Measurements from ENCODE around the gene RAET1G. TPM values are rescaled to one million over a fixed set of nuclear protein-coding genes. Genes with fewer than 3 reads are reported as not detected.
"Not testable (repeated sequence)": the region's sequence is repeated elsewhere in the genome, so short reads cannot be mapped to it uniquely, and the experiment has no call there.

The RAET1G gene
- total and polyA plus RNA-seq, 4 donors = 0.64 to 0.99 TPM; not detected in 2

DNA sequence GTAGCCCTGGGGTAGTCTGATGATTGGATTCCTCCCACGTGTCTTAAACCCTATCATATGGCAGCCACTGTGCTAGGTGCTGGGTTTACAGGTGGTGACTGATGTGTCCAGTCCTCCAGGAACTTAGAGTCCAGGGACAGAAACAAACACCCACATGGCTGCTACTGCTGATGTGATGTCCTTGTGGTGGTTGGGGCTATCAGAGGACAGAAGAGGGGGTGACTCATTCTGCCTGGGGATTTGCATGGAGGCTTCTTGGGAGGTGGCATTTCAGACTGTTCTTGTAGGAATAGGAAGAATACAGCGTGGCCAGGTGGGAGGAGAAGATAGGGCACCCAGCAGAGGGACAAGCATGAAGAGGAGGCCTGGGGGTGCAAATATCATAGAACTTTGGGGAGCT lies 9.8 kb downstream of the RAET1G start:
- ATAC-seq (ENCODE audit: low FRiP score) (no peak), DNase-seq (no peak)
- no peaks in the 10 kb centered on the region for H3K36me3 ChIP-seq (ENCODE audit: control insufficient read depth in 1 of 2, insufficient read depth in 2 of 2, low read length in 1 of 2)
- WGBS, 2 donors = 86 to 88% methylated on average over 2 of the region's 2 CpGs
- H3K9me3 ChIP-seq (ENCODE audit: control insufficient read depth, low read length) = peaks cover 1% of the 10 kb centered on the region
- no peak overlapping the region for H3K27ac ChIP-seq (ENCODE audit: low read depth in 1 of 2, low read length in 2 of 2)
- no peaks in the 10 kb centered on the region for H3K27me3 ChIP-seq (ENCODE audit: control insufficient read depth in 1 of 2, insufficient read depth in 2 of 2, low read length in 1 of 2)
- H3K4me1 ChIP-seq (ENCODE audit: control insufficient read depth in 1 of 2, insufficient read depth in 2 of 2, low read length in 2 of 2) = no peaks in the 10 kb centered on the region
- intact Hi-C loops (cut with DNase I) = no loop called here
- H3K4me3 ChIP-seq (ENCODE audit: low read length in 2 of 2) = no peak overlapping the region

DNA sequence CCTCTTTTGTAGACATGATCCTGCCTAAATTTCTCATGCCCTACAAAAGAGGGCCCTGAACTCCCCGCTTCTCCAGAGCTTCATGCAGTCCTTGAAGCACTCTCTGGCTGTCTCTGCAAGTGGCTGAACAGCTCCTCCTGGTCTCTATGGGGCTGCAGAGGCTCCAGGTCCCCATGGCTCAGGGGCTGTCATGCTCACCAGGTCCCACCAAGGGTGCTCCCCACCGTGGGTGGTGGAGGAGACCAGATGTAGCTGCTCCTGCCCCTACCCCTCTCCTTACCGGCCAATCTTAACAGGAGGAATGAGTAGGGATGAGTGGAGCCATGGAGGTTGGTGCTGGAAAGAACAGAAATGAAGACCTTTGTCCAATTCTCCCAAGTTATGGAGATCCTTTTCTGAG lies 10.2 kb downstream of the RAET1G start:
- H3K36me3 ChIP-seq (ENCODE audit: control insufficient read depth in 1 of 2, insufficient read depth in 2 of 2, low read length in 1 of 2); H3K27ac ChIP-seq (ENCODE audit: low read depth in 1 of 2, low read length in 2 of 2); H3K4me3 ChIP-seq (ENCODE audit: low read length in 2 of 2); H3K9me3 ChIP-seq (ENCODE audit: control insufficient read depth, low read length); H3K4me1 ChIP-seq (ENCODE audit: control insufficient read depth in 1 of 2, insufficient read depth in 2 of 2, low read length in 2 of 2); H3K27me3 ChIP-seq (ENCODE audit: control insufficient read depth in 1 of 2, insufficient read depth in 2 of 2, low read length in 1 of 2); ATAC-seq (ENCODE audit: low FRiP score); intact Hi-C loops (cut with DNase I): not testable (repeated sequence)
- 78 to 90% methylated on average over 3 of the region's 3 CpGs for WGBS, 2 donors
- DNase-seq = peak; percentile 29 to 34

DNA sequence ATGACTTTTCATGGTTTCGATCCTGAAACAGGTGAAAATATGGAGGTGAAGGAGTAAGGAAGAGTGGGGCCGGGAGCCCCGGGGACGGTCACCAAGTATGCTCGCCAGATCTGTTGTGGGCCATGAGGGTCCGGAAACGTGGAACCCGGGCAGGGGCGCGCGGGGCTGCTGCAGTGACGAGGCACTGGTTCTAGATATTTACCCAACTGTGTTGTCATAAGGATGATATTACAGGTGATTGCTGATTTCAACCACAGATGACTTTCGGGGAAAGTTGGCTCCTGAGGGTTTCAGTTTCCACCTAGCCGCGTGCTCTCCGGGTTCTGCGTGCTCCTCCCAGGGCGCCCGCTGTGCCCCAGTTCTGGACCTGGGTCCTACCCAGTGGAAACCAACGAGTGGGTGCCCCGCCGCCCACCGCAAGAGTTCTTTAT lies 12.2 kb downstream of the RAET1G start:
- no peaks in the 10 kb centered on the region for H3K36me3 ChIP-seq (ENCODE audit: control insufficient read depth in 1 of 2, insufficient read depth in 2 of 2, low read length in 1 of 2)
- H3K27me3 ChIP-seq (ENCODE audit: control insufficient read depth in 1 of 2, insufficient read depth in 2 of 2, low read length in 1 of 2) = no peaks in the 10 kb centered on the region
- no peak overlapping the region for H3K27ac ChIP-seq (ENCODE audit: low read depth in 1 of 2, low read length in 2 of 2)
- intact Hi-C loops (cut with DNase I) = no loop called here
- H3K4me1 ChIP-seq (ENCODE audit: control insufficient read depth in 1 of 2, insufficient read depth in 2 of 2, low read length in 2 of 2) = no peaks in the 10 kb centered on the region
- WGBS, 2 donors = 96% methylated on average over 23 of the region's 23 CpGs
- peak; percentile 33 to 67 for DNase-seq
- peaks cover 1% of the 10 kb centered on the region for H3K9me3 ChIP-seq (ENCODE audit: control insufficient read depth, low read length)
- no peak for ATAC-seq (ENCODE audit: low FRiP score)
- H3K4me3 ChIP-seq (ENCODE audit: low read length in 2 of 2) = no peak overlapping the region

DNA sequence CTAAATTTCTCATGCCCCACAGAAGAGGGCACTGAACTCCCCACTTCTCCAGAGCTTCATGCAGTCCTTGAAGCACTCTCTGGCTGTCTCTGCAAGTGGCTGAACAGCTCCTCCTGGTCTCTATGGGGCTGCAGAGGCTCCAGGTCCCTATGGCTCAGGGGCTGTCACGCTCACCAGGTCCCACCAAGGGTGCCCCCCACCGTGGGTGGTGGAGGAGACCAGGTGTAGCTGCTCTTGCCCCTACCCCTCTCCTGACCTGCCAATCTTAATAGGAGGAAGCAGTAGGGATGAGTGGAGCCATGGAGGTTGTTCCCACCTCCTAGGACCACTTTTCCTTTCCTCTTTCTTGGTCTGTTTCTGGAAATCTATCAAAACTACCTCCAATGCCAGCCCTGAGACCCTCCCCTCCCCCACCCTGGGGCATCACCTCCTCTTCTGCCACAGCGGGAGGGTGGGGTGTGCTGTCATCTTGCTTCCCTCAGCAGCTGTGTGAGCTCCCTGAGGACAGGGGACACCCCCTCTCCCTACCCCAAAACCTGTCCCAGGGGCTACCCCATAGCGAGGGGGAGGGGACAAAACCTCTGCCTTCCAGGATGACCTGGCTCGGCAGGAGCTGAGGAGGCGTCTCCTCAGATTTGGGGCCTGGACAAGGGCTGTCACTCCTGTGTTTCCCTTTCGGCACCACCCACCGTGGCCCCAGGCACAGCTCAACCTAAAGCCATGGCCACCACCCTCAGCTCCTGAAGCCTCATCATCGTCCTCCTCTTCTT lies 13.0 kb downstream of the RAET1G start:
- intact Hi-C loops (cut with DNase I) = no loop called here
- ATAC-seq (ENCODE audit: low FRiP score) = no peak
- 89 to 94% methylated on average over 9 of the region's 9 CpGs for WGBS, 2 donors
- Histone ChIP-seq H3K4me1 (ENCODE audit: control insufficient read depth in 1 of 2, insufficient read depth in 2 of 2, low read length in 2 of 2) (no peaks in the 10 kb centered on the region), H3K4me3 (ENCODE audit: low read length in 2 of 2) (no peak overlapping the region), H3K27me3 (ENCODE audit: control insufficient read depth in 1 of 2, insufficient read depth in 2 of 2, low read length in 1 of 2) (no peaks in the 10 kb centered on the region), H3K36me3 (ENCODE audit: control insufficient read depth in 1 of 2, insufficient read depth in 2 of 2, low read length in 1 of 2) (no peaks in the 10 kb centered on the region), H3K9me3 (ENCODE audit: control insufficient read depth, low read length) (peaks cover 1% of the 10 kb centered on the region), H3K27ac (ENCODE audit: low read depth in 1 of 2, low read length in 2 of 2) (no peak overlapping the region)
- DNase-seq = peak; percentile 32 to 44

DNA sequence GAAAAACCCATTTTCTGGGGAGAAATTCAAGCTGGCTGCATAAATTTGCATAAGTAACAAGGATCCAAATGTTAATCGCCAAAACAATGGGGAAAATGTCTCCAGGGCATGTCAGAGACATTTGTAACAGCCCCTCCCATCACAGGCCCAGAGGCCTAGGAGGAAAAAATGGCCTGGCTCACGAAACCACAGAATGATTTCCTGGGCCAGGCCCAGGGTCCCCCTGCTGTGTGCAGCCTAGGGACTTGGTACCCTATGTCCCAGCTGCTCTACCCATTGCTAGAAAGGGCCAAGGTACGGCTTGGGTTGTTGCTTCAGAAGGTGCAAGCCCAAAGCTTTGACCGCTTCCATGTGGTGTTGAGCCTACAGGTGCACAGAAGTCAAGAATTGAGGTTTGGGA lies 14.4 kb downstream of the RAET1G start:
- H3K27me3 ChIP-seq (ENCODE audit: control insufficient read depth in 1 of 2, insufficient read depth in 2 of 2, low read length in 1 of 2); H3K4me3 ChIP-seq (ENCODE audit: low read length in 2 of 2); ATAC-seq (ENCODE audit: low FRiP score); H3K36me3 ChIP-seq (ENCODE audit: control insufficient read depth in 1 of 2, insufficient read depth in 2 of 2, low read length in 1 of 2); H3K9me3 ChIP-seq (ENCODE audit: control insufficient read depth, low read length); intact Hi-C loops (cut with DNase I); H3K27ac ChIP-seq (ENCODE audit: low read depth in 1 of 2, low read length in 2 of 2); H3K4me1 ChIP-seq (ENCODE audit: control insufficient read depth in 1 of 2, insufficient read depth in 2 of 2, low read length in 2 of 2): not testable (repeated sequence)
- peak in 1 of 2 donors; percentile 30 for DNase-seq
- 83% methylated on average over 4 of the region's 4 CpGs for WGBS, 2 donors

DNA sequence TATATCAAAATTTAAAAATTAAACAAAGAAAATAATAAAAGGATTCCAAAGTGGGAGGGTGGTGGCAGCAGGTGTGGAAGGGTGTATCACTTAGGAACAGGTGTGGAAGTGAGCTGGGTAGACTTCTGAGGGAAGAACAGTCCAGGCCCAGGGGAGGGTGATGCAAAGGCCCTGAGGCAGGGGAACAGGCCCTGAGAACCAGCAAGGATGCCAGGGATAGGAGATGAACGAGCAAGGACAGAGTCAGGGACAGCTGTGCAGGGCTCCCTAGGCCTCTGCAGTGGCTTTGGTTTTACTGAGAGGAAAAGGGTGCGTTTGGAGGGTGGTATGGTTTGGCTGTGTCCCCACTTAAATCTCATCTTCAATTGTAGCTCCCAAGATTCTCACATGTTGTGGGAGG lies 15.6 kb downstream of the RAET1G start:
- no peaks in the 10 kb centered on the region for H3K27me3 ChIP-seq (ENCODE audit: control insufficient read depth in 1 of 2, insufficient read depth in 2 of 2, low read length in 1 of 2)
- H3K27ac ChIP-seq (ENCODE audit: low read depth in 1 of 2, low read length in 2 of 2) = no peak overlapping the region
- H3K36me3 ChIP-seq (ENCODE audit: control insufficient read depth in 1 of 2, insufficient read depth in 2 of 2, low read length in 1 of 2) = no peaks in the 10 kb centered on the region
- no peaks in the 10 kb centered on the region for H3K4me1 ChIP-seq (ENCODE audit: control insufficient read depth in 1 of 2, insufficient read depth in 2 of 2, low read length in 2 of 2)
- H3K4me3 ChIP-seq (ENCODE audit: low read length in 2 of 2) = no peak overlapping the region
- peaks cover 1% of the 10 kb centered on the region for H3K9me3 ChIP-seq (ENCODE audit: control insufficient read depth, low read length)
- intact Hi-C loops (cut with DNase I) = no loop called here
- DNase-seq (peak in 1 of 2 donors; percentile 19), ATAC-seq (ENCODE audit: low FRiP score) (no peak)
- WGBS, 2 donors = 98 to 100% methylated on average over 2 of the region's 2 CpGs

DNA sequence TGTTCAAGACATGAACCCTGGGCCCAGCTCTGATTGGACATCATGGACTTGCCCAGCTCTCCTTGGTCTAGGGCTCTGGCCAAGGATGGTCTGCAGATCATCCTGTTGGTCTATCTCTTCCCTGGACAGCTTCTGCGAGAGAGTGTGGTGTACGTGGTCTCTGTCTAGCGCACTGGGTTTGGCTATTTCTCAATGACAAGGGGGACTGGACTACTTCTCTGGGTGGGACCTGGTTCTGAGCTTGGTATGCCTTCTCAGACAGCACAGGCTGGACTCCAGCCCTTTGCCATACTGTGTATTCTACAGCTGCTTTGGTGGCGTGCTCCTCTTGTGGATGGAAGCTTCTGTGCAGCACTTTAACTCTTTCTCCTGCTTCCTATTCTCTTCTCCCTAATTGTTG lies 16.5 kb downstream of the RAET1G start:
- intact Hi-C loops (cut with DNase I) = no loop called here
- H3K9me3 ChIP-seq (ENCODE audit: control insufficient read depth, low read length) = peaks cover 1% of the 10 kb centered on the region
- H3K27me3 ChIP-seq (ENCODE audit: control insufficient read depth in 1 of 2, insufficient read depth in 2 of 2, low read length in 1 of 2) = no peaks in the 10 kb centered on the region
- H3K4me3 ChIP-seq (ENCODE audit: low read length in 2 of 2) = no peak overlapping the region
- H3K27ac ChIP-seq (ENCODE audit: low read depth in 1 of 2, low read length in 2 of 2) = no peak overlapping the region
- WGBS, 2 donors = 93 to 99% methylated on average over 4 of the region's 4 CpGs
- no peaks in the 10 kb centered on the region for H3K4me1 ChIP-seq (ENCODE audit: control insufficient read depth in 1 of 2, insufficient read depth in 2 of 2, low read length in 2 of 2)
- no peaks in the 10 kb centered on the region for H3K36me3 ChIP-seq (ENCODE audit: control insufficient read depth in 1 of 2, insufficient read depth in 2 of 2, low read length in 1 of 2)
- ATAC-seq (ENCODE audit: low FRiP score) (no peak), DNase-seq (no peak)

DNA sequence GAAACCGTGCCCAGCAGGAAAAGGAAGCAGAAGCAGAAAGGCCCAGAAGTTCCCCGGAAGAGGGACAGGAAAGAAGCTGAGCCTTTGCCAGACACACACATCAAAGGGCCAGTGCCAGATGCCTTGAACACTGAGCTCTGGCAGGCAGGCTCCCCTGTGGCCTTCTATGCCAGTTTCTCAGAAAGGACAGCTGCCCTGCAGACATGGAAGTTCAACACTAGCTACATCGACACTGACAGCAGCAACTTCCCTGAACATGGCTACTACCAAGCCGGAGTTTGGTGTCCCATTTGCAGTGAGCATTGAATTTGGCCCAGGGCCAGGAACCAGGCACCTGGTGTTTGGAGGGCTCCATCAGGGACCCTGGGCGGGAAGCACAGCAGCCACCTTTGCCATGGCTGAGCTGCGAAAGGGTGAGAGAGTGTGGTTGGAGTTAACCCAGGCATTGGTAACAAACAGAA lies 17.0 kb downstream of the RAET1G start:
- intact Hi-C loops (cut with DNase I) = no loop called here
- Histone ChIP-seq H3K36me3 (ENCODE audit: control insufficient read depth in 1 of 2, insufficient read depth in 2 of 2, low read length in 1 of 2) (no peaks in the 10 kb centered on the region), H3K4me1 (ENCODE audit: control insufficient read depth in 1 of 2, insufficient read depth in 2 of 2, low read length in 2 of 2) (no peaks in the 10 kb centered on the region), H3K4me3 (ENCODE audit: low read length in 2 of 2) (no peak overlapping the region), H3K9me3 (ENCODE audit: control insufficient read depth, low read length) (peaks cover 1% of the 10 kb centered on the region), H3K27ac (ENCODE audit: low read depth in 1 of 2, low read length in 2 of 2) (no peak overlapping the region), H3K27me3 (ENCODE audit: control insufficient read depth in 1 of 2, insufficient read depth in 2 of 2, low read length in 1 of 2) (no peaks in the 10 kb centered on the region)
- peak; percentile 38 to 61 for DNase-seq
- WGBS, 2 donors = 88% methylated on average over 6 of the region's 6 CpGs
- no peak for ATAC-seq (ENCODE audit: low FRiP score)

DNA sequence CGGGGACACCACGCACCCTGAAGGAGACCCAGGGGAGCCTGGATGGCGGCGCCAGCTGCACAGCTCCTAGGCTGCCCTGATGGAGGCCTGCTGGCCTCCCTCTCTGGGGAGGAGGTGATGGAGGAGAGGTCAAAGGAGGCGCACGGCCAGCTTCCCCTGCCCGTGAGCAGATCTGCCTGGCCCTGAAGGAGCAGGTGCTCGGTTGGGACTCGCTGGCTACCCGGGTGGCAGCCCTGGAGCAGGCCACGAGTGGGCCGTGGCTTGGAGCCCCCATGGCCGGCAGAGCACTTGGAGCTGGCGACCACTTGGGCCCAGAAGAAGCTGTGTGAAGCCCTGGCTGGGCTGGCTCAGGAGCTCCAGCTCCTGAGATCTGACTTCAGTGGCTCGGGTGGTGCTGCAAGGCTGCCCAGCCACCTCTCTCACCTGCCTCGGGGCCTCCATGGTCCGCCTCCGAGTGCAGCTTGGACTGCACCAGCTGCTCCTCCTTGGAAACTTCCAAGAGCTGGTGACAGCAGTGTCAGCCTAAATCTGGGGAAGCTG lies 17.5 kb downstream of the RAET1G start:
- peak; percentile 19 for ATAC-seq (ENCODE audit: low FRiP score)
- peak; percentile 42 to 44 for DNase-seq

More for the DNA sequence above, 17.5 kb downstream of the RAET1G start:
- Histone ChIP-seq H3K27me3 (ENCODE audit: control insufficient read depth in 1 of 2, insufficient read depth in 2 of 2, low read length in 1 of 2) (no peaks in the 10 kb centered on the region), H3K4me1 (ENCODE audit: control insufficient read depth in 1 of 2, insufficient read depth in 2 of 2, low read length in 2 of 2) (no peaks in the 10 kb centered on the region), H3K9me3 (ENCODE audit: control insufficient read depth, low read length) (peaks cover 1% of the 10 kb centered on the region), H3K27ac (ENCODE audit: low read depth in 1 of 2, low read length in 2 of 2) (no peak overlapping the region), H3K36me3 (ENCODE audit: control insufficient read depth in 1 of 2, insufficient read depth in 2 of 2, low read length in 1 of 2) (no peaks in the 10 kb centered on the region), H3K4me3 (ENCODE audit: low read length in 2 of 2) (no peak overlapping the region)
- intact Hi-C loops (cut with DNase I) = no loop called here
- 97 to 98% methylated on average over 16 to 18 of the region's 18 CpGs for WGBS, 2 donors
